Measurements from ENCODE around the gene TSPAN9.

The TSPAN9 gene

GRCh38 chr12:3097186-3097804, 20.1 kb downstream of the TSPAN9 start:
- H3K27ac ChIP-seq (ENCODE audit: low read depth, low read length): peak overlapping the region; percentile 79
- peaks cover 9 to 60% (median 40%) of the 10 kb centered on the region in 5 donors for H3K4me1 ChIP-seq (ENCODE audit: control insufficient read depth in 5 of 5, insufficient read depth in 5 of 5, low read length in 5 of 5)
- peak overlapping the region in 2 of 5 donors; percentile 10 to 47 for H3K9ac ChIP-seq (ENCODE audit: low read length in 5 of 5)
- H3K4me3 ChIP-seq (ENCODE audit: low read depth in 1 of 5, low read length in 5 of 5): peak overlapping the region; percentile 17 to 66 (median 42)
- H3K36me3 ChIP-seq (ENCODE audit: control insufficient read depth in 5 of 5, insufficient read depth in 5 of 5, low read length in 5 of 5): peaks cover 0 to 4% (median 0%) of the 10 kb centered on the region in 5 donors
- H3K27me3 ChIP-seq (ENCODE audit: control insufficient read depth in 5 of 5, insufficient read depth in 4 of 5, low read length in 5 of 5): no peaks in the 10 kb centered on the region
- peaks cover 0 to 3% (median 0%) of the 10 kb centered on the region in 5 donors for H3K9me3 ChIP-seq (ENCODE audit: control insufficient read depth in 5 of 5, low read length in 5 of 5)

- Histone ChIP-seq H3K9ac (ENCODE audit: low read length in 5 of 5) (peak overlapping the region in 1 of 5 donors; percentile 47), H3K36me3 (ENCODE audit: control insufficient read depth in 5 of 5, insufficient read depth in 5 of 5, low read length in 5 of 5) (peaks cover 0 to under 1% (median 0%) of the 10 kb centered on the region in 5 donors), H3K4me1 (ENCODE audit: control insufficient read depth in 5 of 5, insufficient read depth in 5 of 5, low read length in 5 of 5) (peaks cover 12 to 59% (median 41%) of the 10 kb centered on the region in 5 donors), H3K27me3 (ENCODE audit: control insufficient read depth in 5 of 5, insufficient read depth in 4 of 5, low read length in 5 of 5) (no peaks in the 10 kb centered on the region), H3K4me3 (ENCODE audit: low read depth in 1 of 5, low read length in 5 of 5) (peak overlapping the region in 4 of 5 donors; percentile 17 to 66 (median 43)), H3K9me3 (ENCODE audit: control insufficient read depth in 5 of 5, low read length in 5 of 5) (peaks cover 0 to 3% (median 0%) of the 10 kb centered on the region in 5 donors), H3K27ac (ENCODE audit: low read depth, low read length) (peak overlapping the region; percentile 79)
Measured at GRCh38 chr12:3097836-3098235, 20.7 kb downstream of the TSPAN9 start.

- Histone ChIP-seq H3K4me3 (ENCODE audit: low read depth in 1 of 5, low read length in 5 of 5) (no peak overlapping the region), H3K9ac (ENCODE audit: low read length in 5 of 5) (no peak overlapping the region), H3K27ac (ENCODE audit: low read depth, low read length) (peak overlapping the region; percentile 79)
Measured at GRCh38 chr12:3098436-3098835, 21.3 kb downstream of the TSPAN9 start.

GRCh38 chr12:3099146-3099545, 22.0 kb downstream of the TSPAN9 start:
- Histone ChIP-seq H3K4me1 (ENCODE audit: control insufficient read depth in 5 of 5, insufficient read depth in 5 of 5, low read length in 5 of 5) (peaks cover 13 to 67% (median 50%) of the 10 kb centered on the region in 5 donors), H3K27ac (ENCODE audit: low read depth, low read length) (no peak overlapping the region), H3K9ac (ENCODE audit: low read length in 5 of 5) (no peak overlapping the region), H3K27me3 (ENCODE audit: control insufficient read depth in 5 of 5, insufficient read depth in 4 of 5, low read length in 5 of 5) (no peaks in the 10 kb centered on the region), H3K4me3 (ENCODE audit: low read depth in 1 of 5, low read length in 5 of 5) (no peak overlapping the region), H3K9me3 (ENCODE audit: control insufficient read depth in 5 of 5, low read length in 5 of 5) (peaks cover 0 to 3% (median 0%) of the 10 kb centered on the region in 5 donors), H3K36me3 (ENCODE audit: control insufficient read depth in 5 of 5, insufficient read depth in 5 of 5, low read length in 5 of 5) (no peaks in the 10 kb centered on the region)

More at GRCh38 chr12:3098436-3098835, 21.3 kb downstream of the TSPAN9 start:
- Histone ChIP-seq H3K9me3 (ENCODE audit: control insufficient read depth in 5 of 5, low read length in 5 of 5) (peaks cover 0 to 3% (median 0%) of the 10 kb centered on the region in 5 donors), H3K27me3 (ENCODE audit: control insufficient read depth in 5 of 5, insufficient read depth in 4 of 5, low read length in 5 of 5) (no peaks in the 10 kb centered on the region), H3K4me1 (ENCODE audit: control insufficient read depth in 5 of 5, insufficient read depth in 5 of 5, low read length in 5 of 5) (peaks cover 13 to 60% (median 47%) of the 10 kb centered on the region in 5 donors), H3K36me3 (ENCODE audit: control insufficient read depth in 5 of 5, insufficient read depth in 5 of 5, low read length in 5 of 5) (no peaks in the 10 kb centered on the region)

GRCh38 chr12:3101309-3102024, 24.3 kb downstream of the TSPAN9 start:
- peaks cover 0 to 3% (median 0%) of the 10 kb centered on the region in 5 donors for H3K9me3 ChIP-seq (ENCODE audit: control insufficient read depth in 5 of 5, low read length in 5 of 5)
- H3K27me3 ChIP-seq (ENCODE audit: control insufficient read depth in 5 of 5, insufficient read depth in 4 of 5, low read length in 5 of 5): no peaks in the 10 kb centered on the region
- H3K4me3 ChIP-seq (ENCODE audit: low read depth in 1 of 5, low read length in 5 of 5): no peak overlapping the region
- peaks cover 19 to 87% (median 62%) of the 10 kb centered on the region in 5 donors for H3K4me1 ChIP-seq (ENCODE audit: control insufficient read depth in 5 of 5, insufficient read depth in 5 of 5, low read length in 5 of 5)
- no peak overlapping the region for H3K9ac ChIP-seq (ENCODE audit: low read length in 5 of 5)
- peaks cover 0 to 4% (median 0%) of the 10 kb centered on the region in 5 donors for H3K36me3 ChIP-seq (ENCODE audit: control insufficient read depth in 5 of 5, insufficient read depth in 5 of 5, low read length in 5 of 5)
- peak overlapping the region; percentile 17 for H3K27ac ChIP-seq (ENCODE audit: low read depth, low read length)

- Histone ChIP-seq H3K36me3 (ENCODE audit: control insufficient read depth in 5 of 5, insufficient read depth in 5 of 5, low read length in 5 of 5) (peaks cover 0 to 4% (median 0%) of the 10 kb centered on the region in 5 donors), H3K9ac (ENCODE audit: low read length in 5 of 5) (no peak overlapping the region), H3K27me3 (ENCODE audit: control insufficient read depth in 5 of 5, insufficient read depth in 4 of 5, low read length in 5 of 5) (no peaks in the 10 kb centered on the region), H3K4me1 (ENCODE audit: control insufficient read depth in 5 of 5, insufficient read depth in 5 of 5, low read length in 5 of 5) (peaks cover 12 to 87% (median 55%) of the 10 kb centered on the region in 5 donors), H3K4me3 (ENCODE audit: low read depth in 1 of 5, low read length in 5 of 5) (no peak overlapping the region), H3K27ac (ENCODE audit: low read depth, low read length) (peak overlapping the region; percentile 45), H3K9me3 (ENCODE audit: control insufficient read depth in 5 of 5, low read length in 5 of 5) (peaks cover 0 to 3% (median 0%) of the 10 kb centered on the region in 5 donors)
Measured at GRCh38 chr12:3102771-3103410, 25.7 kb downstream of the TSPAN9 start.

GRCh38 chr12:3103806-3104205, 26.6 kb downstream of the TSPAN9 start:
- Histone ChIP-seq H3K36me3 (ENCODE audit: control insufficient read depth in 5 of 5, insufficient read depth in 5 of 5, low read length in 5 of 5) (peaks cover 0 to 4% (median 0%) of the 10 kb centered on the region in 5 donors), H3K9me3 (ENCODE audit: control insufficient read depth in 5 of 5, low read length in 5 of 5) (peaks cover 0 to 2% (median 0%) of the 10 kb centered on the region in 5 donors), H3K4me3 (ENCODE audit: low read depth in 1 of 5, low read length in 5 of 5) (no peak overlapping the region), H3K9ac (ENCODE audit: low read length in 5 of 5) (no peak overlapping the region), H3K4me1 (ENCODE audit: control insufficient read depth in 5 of 5, insufficient read depth in 5 of 5, low read length in 5 of 5) (peaks cover 10 to 82% (median 49%) of the 10 kb centered on the region in 5 donors), H3K27ac (ENCODE audit: low read depth, low read length) (no peak overlapping the region), H3K27me3 (ENCODE audit: control insufficient read depth in 5 of 5, insufficient read depth in 4 of 5, low read length in 5 of 5) (no peaks in the 10 kb centered on the region)

GRCh38 chr12:3105690-3106479, 28.7 kb downstream of the TSPAN9 start:
- Histone ChIP-seq H3K27ac (ENCODE audit: low read depth, low read length) (no peak overlapping the region), H3K4me3 (ENCODE audit: low read depth in 1 of 5, low read length in 5 of 5) (peak overlapping the region in 1 of 5 donors; percentile 21), H3K36me3 (ENCODE audit: control insufficient read depth in 5 of 5, insufficient read depth in 5 of 5, low read length in 5 of 5) (peaks cover 0 to 5% (median 0%) of the 10 kb centered on the region in 5 donors), H3K9me3 (ENCODE audit: control insufficient read depth in 5 of 5, low read length in 5 of 5) (no peaks in the 10 kb centered on the region), H3K9ac (ENCODE audit: low read length in 5 of 5) (no peak overlapping the region), H3K27me3 (ENCODE audit: control insufficient read depth in 5 of 5, insufficient read depth in 4 of 5, low read length in 5 of 5) (no peaks in the 10 kb centered on the region), H3K4me1 (ENCODE audit: control insufficient read depth in 5 of 5, insufficient read depth in 5 of 5, low read length in 5 of 5) (peaks cover 10 to 80% (median 44%) of the 10 kb centered on the region in 5 donors)

- Histone ChIP-seq H3K27me3 (ENCODE audit: control insufficient read depth in 5 of 5, insufficient read depth in 4 of 5, low read length in 5 of 5) (no peaks in the 10 kb centered on the region), H3K4me1 (ENCODE audit: control insufficient read depth in 5 of 5, insufficient read depth in 5 of 5, low read length in 5 of 5) (peaks cover 10 to 75% (median 39%) of the 10 kb centered on the region in 5 donors), H3K9ac (ENCODE audit: low read length in 5 of 5) (no peak overlapping the region), H3K9me3 (ENCODE audit: control insufficient read depth in 5 of 5, low read length in 5 of 5) (no peaks in the 10 kb centered on the region), H3K36me3 (ENCODE audit: control insufficient read depth in 5 of 5, insufficient read depth in 5 of 5, low read length in 5 of 5) (peaks cover 0 to 6% (median 0%) of the 10 kb centered on the region in 5 donors), H3K4me3 (ENCODE audit: low read depth in 1 of 5, low read length in 5 of 5) (no peak overlapping the region), H3K27ac (ENCODE audit: low read depth, low read length) (no peak overlapping the region)
Measured at GRCh38 chr12:3106579-3106978, 29.4 kb downstream of the TSPAN9 start.
